Epithelial cell of proximal tubule (primary cell): ENCODE data around the gene RPRM. TPM values are rescaled to one million over a fixed set of nuclear protein-coding genes. Genes with fewer than 3 reads are reported as not detected.

ENCODE experiments used
- DNase-seq: peaks from one replicate; pipeline ENCODE4 v3.0.0-alpha.2; 2011; ENCODE audit warnings: low read depth
- H3K4me3 ChIP-seq: 2 replicates; pipeline ENCODE4 v1.5.1; 2011; ENCODE audit warnings: low read depth, mild to moderate bottlenecking, low read length
- total RNA-seq: library from RNA; depleted of rRNA; stranded (reverse); fragments of >200 nt; gene quantifications from 2 replicates; pipeline ENCODE4 v1.2.3, GENCODE V29; 2015
- TF ChIP-seq, protein P1 (sequence below): conservative IDR thresholded peaks from 2 replicates; pipeline ENCODE4 v1.5.1; 2012; ENCODE audit warnings: low read depth, mild to moderate bottlenecking, low read length

The RPRM gene
- total RNA-seq, 1 donor from 2014 or later = not detected

DNA sequence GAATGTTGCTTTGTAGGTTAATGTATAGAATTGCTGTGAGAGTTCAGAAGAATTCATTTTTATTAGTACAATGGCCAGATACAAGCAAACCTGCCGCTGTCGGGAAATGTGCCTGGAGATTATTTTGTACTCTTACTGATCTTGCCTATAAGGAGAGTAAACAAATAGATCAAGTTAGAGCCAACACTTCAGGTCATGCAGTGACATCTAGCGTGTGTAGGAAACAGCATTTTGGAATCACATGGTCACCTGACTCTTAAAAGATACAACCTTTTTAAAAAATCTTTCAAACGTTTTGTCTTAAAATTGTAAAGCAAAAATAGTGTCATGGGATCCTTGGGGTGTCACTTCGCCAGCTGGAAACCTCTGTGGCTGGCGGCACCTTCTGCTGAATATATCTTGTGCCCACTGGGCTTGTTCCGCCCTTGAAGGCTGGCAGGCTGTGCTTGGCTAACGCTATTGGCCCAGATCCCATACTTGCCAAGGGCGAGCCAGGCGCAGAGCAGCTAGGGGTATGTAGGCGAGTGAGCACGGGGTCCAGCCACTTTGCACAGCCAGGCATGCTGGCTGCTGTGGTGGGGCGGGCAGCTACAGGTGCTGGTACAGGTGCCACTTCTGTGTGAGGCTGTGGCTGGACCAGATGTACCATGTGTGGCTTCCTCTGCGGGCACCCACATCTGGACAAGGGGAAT is 19.5 kb upstream of the RPRM start:
- no peak for DNase-seq
- TF ChIP-seq, protein P1, sequence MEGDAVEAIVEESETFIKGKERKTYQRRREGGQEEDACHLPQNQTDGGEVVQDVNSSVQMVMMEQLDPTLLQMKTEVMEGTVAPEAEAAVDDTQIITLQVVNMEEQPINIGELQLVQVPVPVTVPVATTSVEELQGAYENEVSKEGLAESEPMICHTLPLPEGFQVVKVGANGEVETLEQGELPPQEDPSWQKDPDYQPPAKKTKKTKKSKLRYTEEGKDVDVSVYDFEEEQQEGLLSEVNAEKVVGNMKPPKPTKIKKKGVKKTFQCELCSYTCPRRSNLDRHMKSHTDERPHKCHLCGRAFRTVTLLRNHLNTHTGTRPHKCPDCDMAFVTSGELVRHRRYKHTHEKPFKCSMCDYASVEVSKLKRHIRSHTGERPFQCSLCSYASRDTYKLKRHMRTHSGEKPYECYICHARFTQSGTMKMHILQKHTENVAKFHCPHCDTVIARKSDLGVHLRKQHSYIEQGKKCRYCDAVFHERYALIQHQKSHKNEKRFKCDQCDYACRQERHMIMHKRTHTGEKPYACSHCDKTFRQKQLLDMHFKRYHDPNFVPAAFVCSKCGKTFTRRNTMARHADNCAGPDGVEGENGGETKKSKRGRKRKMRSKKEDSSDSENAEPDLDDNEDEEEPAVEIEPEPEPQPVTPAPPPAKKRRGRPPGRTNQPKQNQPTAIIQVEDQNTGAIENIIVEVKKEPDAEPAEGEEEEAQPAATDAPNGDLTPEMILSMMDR = no peak
- no peak overlapping the region for H3K4me3 ChIP-seq

DNA sequence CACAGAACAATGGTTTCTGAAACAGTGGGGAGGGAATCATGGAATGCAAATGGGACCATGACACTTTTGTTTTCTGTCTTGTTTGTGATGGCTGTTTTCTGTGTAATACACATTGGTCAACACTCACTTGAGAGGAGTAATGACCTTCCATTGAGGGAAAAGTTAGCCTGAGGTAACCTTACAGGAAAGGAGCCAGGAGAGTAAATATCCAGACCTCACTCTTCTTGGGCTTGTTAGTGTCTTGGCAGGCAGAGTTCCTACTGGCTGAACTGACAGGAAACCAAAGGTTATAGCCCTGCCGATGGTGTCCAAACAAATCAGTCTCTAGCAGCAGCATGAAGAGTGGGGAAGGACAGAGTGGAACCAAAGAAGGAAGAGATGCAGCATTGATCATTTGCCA is 17.2 kb upstream of the RPRM start:
- DNase-seq = no peak
- no peak overlapping the region for H3K4me3 ChIP-seq
- TF ChIP-seq, protein P1 = no peak

DNA sequence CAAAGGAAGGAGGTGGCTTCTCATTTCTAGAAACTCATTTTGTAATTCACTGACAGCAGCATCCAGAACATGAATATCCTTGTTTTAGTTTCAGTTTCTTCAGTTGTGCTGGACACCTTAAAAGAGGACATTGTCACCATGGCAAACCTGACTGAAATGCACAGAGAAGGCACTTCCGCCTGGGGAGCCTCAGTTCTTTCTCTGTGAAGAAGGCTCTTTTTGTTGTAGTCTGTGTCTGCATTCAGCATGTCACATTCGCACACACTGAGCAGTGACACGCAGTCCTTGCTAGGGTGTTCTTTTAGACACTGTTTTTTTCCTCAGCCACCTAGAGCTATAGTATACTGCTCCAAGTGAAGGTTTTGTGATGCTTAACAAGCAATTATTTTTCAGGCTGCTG is 9.5 kb upstream of the RPRM start:
- no peak overlapping the region for H3K4me3 ChIP-seq
- TF ChIP-seq, protein P1 = no peak
- no peak for DNase-seq

DNA sequence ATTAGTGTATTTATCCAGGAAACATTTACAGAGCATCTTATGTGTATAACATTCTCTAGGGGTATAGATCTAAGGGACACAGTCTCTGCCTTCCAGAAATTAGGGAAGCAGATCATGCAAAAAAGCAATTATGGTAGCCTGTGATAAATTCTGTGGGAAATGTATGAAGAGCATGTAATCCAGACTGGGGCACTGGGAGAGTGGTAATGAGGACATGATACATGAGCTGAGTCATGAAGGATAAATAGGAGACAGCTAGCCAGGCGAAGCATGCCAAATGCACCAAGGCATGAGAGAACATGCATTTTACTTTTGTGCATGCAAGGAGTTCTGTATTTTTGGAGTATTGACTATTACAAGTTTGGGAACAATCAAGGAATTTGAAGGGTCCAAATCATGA is 8.9 kb upstream of the RPRM start:
- TF ChIP-seq, protein P1 = no peak
- H3K4me3 ChIP-seq = no peak overlapping the region
- DNase-seq = no peak

DNA sequence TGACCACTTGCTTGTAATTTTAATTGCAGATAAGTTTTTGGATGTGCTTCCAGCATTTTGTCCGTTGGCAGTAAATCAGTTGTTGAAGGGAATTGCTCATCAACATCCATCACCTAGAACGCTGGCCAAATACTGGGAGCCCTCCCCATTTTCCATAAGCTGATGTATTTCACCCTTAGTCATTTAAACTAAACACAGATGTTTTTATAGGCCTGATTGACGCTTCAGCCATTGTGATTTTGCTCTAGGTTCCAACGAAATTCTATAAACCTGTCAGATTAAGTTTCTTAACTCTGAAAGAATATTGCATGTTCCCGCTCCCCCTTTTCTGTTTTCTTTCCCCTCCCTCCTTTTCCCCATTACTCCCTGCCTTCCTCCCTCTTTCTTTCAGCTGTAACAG is 1.0 kb upstream of the RPRM start:
- DNase-seq = no peak
- TF ChIP-seq, protein P1 = no peak

DNA sequence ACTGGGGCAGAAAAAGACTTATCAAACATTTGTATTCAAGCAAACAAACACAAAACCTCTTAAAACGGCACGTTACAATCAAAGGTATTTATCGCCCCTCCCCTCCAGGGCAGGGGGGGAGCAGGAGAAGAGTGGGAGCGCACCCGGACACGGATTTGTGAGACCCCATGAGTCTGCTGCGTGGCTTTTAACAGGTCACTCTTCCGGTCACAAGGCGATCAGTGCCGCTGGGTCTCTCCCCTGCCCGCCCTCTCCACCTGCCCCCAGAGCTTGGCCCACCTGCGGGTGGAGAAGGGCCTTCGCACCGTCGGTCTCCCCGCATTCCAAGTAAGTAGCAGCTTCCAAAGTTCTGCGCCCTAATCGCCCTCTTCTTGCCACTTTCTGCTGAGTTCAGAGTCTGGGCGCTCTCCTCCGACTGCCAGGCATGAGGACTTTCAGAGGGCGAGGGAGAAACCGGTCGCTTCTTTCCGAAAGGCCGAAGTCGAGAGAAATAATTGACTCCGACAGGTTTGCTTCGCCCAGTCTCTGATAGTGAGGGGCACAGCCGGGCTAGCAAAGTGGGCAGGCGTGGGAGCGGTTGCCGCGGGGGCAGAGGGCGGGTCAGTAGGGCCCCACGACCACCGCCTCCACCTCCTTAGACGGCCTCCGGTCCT is 800 bp downstream of the RPRM start:
- H3K4me3 ChIP-seq = peak overlapping the region; percentile 43
- no peak for DNase-seq
- TF ChIP-seq, protein P1 = no peak

More for the DNA sequence above, 1.0 kb upstream of the RPRM start:
- H3K4me3 ChIP-seq = no peak overlapping the region
